Activated CD4-positive, alpha-beta T cell treated with anti-CD3 and anti-CD28 coated beads, Interleukin-2, amount 10 ng/mL, durations not matched to agents 24 days and 14 days (primary cell): ENCODE results near the gene CDK11B. TPM values are rescaled to one million over a fixed set of nuclear protein-coding genes. Genes with fewer than 3 reads are reported as not detected.
A peak's percentile ranks its signal among the peaks of the same experiment; 100 is the strongest.
"Not testable (repeated sequence)": the region's sequence is repeated elsewhere in the genome, so short reads cannot be mapped to it uniquely, and the experiment has no call there.

Source experiments
- DNase-seq: peaks from one replicate; pipeline ENCODE4 v3.0.0; 2022
- H3K27ac Mint-ChIP-seq: one replicate; pipeline ENCODE4 v1.8.0; 2022; ENCODE audit warnings: mild to moderate bottlenecking, mixed read lengths
- H3K27me3 Mint-ChIP-seq: one replicate; pipeline ENCODE4 v1.8.0; 2022; ENCODE audit warnings: mixed read lengths
- H3K36me3 Mint-ChIP-seq: one replicate; pipeline ENCODE4 v1.8.0; 2022; ENCODE audit warnings: low read depth, mild to moderate bottlenecking, mixed read lengths
- H3K4me1 Mint-ChIP-seq: one replicate; pipeline ENCODE4 v1.8.0; 2021; ENCODE audit warnings: mixed read lengths
- H3K4me3 Mint-ChIP-seq: one replicate; pipeline ENCODE4 v1.8.0; 2022; ENCODE audit warnings: mild to moderate bottlenecking, moderate library complexity, mixed read lengths
- H3K9me3 Mint-ChIP-seq: one replicate; pipeline ENCODE4 v1.8.0; 2021; ENCODE audit warnings: mixed read lengths
- intact Hi-C: fragments of 100-400 bp; cut with micrococcal nuclease; formaldehyde crosslinking; loops from one replicate; pipeline ENCODE4 v1.15.1; 2023
- total RNA-seq: library from RNA; stranded (reverse); gene quantifications from 2 replicates; pipeline ENCODE4 v1.2.3, GENCODE V29; 2022

CDK11B gene
- total RNA-seq: 38.0 and 40.4 TPM in 2 replicates

GRCh38 chr1:1658583-1659549 is at the start of gene CDK11B:
Gene CDK11B (minus strand): TSS chr1:1659004. CDS start chr1:1657485, 1,519 bp downstream.
- peak; percentile 98 for DNase-seq
- intact Hi-C loops: loop anchor here (2.0 kb wide), 2 partner anchors 28 to 44 kb away; partner anchors contain the start of gene MIB2
- H3K9me3 Mint-ChIP-seq, H3K4me1 Mint-ChIP-seq, H3K27me3 Mint-ChIP-seq: not testable (repeated sequence)
- Mint-ChIP-seq H3K36me3 (peaks cover 18% of the 10 kb centered on the region), H3K4me3 (peak within 1 kb of the TSS; percentile 93), H3K27ac (peak within 1 kb of the TSS; percentile 100)

DNA sequence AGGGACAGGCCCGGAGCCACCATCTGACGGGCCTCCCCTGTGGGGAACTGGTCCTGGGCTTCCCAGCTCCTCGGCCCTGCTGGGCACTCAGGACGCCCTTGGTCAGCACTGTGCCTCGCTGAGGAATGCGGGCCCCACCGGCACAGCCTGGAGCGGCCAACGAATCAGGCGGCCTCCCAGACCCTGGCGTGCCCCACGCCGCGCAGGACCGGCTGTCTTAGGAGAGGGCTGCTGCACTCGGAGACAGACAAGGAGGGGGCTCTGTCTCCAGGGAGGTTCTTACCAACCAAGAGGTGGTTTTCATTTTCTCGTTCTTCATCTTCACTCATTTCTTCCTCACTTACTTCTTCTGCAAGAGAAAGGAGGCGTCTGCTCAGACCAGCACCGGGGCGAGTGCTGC is 49.1 kb upstream of the CDK11B start:
- H3K27ac Mint-ChIP-seq, H3K4me1 Mint-ChIP-seq, H3K4me3 Mint-ChIP-seq, H3K36me3 Mint-ChIP-seq, H3K27me3 Mint-ChIP-seq, intact Hi-C loops, H3K9me3 Mint-ChIP-seq: not testable (repeated sequence)
- DNase-seq: peak; percentile 39

DNA sequence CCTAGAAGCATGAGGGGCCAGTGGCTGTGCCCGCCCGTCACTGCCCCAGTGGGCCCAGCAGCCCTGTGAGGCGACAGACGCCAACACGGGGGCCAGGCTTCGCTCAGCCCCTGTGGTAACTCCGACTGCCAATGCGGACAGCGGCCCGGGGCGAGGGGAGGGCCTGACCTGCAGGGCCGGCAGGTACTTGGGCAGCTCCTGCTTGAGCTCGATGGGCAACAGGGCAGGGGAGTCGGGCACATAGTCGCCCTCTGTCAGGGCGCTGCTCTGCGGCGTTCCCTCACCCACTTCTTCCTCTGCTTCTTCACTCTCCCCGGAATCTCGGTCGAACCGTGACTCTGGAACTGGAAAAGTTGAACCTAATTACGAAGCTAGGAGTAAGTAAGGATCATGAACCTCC is 48.4 kb upstream of the CDK11B start:
- H3K36me3 Mint-ChIP-seq, H3K4me3 Mint-ChIP-seq, H3K27me3 Mint-ChIP-seq, H3K9me3 Mint-ChIP-seq, intact Hi-C loops, H3K4me1 Mint-ChIP-seq, H3K27ac Mint-ChIP-seq: not testable (repeated sequence)
- peak; percentile 25 for DNase-seq

- H3K9me3 Mint-ChIP-seq, H3K4me3 Mint-ChIP-seq, H3K27ac Mint-ChIP-seq, H3K4me1 Mint-ChIP-seq, H3K36me3 Mint-ChIP-seq, intact Hi-C loops, DNase-seq, H3K27me3 Mint-ChIP-seq: not testable (repeated sequence)
These were observed 46.8 kb upstream of the CDK11B start for GRCh38 chr1:1705623-1706022.

DNA sequence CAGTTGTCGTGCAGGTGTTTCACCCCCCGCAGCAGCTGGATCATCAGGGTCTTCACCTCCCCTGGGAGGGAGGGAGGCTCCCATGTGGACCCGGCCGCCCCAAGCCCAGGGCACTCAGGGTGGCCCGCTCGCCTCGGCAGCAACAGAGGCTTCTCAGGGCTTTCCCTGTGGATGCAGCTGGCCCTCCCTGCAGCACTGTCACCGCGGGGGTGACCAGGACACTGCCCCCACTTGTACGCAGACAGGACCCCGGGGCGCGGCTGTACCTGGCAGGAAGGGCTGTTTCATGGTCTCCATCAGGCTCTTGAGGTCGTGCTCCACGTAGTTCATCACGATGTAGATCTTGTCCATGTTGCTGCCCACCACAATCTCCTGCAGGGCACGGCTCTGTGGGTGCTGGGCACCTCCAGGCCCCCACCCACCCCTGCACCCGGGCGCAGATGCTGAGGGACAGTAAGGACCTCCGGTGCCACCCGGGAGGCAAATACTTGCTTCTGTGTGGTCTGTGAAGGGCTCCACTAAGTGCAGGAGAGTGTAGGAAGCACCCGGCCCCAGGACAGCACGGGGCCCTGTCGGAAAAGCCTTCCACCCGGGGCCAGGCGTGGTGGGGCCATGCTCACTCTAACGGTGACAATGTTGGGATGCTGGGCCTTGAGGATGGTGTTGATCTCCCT is 45.6 kb upstream of the CDK11B start:
- H3K27ac Mint-ChIP-seq, H3K4me3 Mint-ChIP-seq, H3K9me3 Mint-ChIP-seq, H3K4me1 Mint-ChIP-seq, H3K27me3 Mint-ChIP-seq, intact Hi-C loops, H3K36me3 Mint-ChIP-seq: not testable (repeated sequence)
- DNase-seq: peak; percentile 46

DNA sequence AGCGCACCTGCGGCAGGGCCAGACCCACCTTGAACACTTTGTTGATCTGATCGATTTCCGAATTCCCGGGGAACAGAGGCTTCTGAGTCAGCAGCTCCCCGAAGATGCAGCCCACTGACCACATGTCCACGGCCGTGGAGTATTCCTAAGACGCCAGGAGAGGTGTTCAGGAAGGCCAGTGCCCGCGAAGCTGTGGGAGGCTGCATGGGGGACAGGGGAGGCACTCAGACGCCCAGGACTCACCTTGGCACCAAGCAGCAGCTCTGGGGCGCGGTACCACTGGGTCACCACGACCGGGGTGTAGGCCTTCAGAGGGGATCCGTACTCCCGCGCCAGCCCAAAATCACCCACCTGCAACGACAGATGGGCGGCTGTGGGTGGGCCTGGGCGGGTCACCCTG is 45.0 kb upstream of the CDK11B start:
- intact Hi-C loops: no loop called here
- DNase-seq: peak; percentile 55
- Mint-ChIP-seq H3K27ac (no peak overlapping the region), H3K36me3 (peaks cover 4% of the 10 kb centered on the region), H3K27me3 (peaks cover 2% of the 10 kb centered on the region), H3K4me1 (no peaks in the 10 kb centered on the region), H3K4me3 (no peak overlapping the region), H3K9me3 (no peaks in the 10 kb centered on the region)

GRCh38 chr1:1702506-1702905 is 43.7 kb upstream of the CDK11B start:
- H3K27ac Mint-ChIP-seq, H3K36me3 Mint-ChIP-seq, intact Hi-C loops, H3K4me3 Mint-ChIP-seq, H3K27me3 Mint-ChIP-seq, H3K4me1 Mint-ChIP-seq, H3K9me3 Mint-ChIP-seq: not testable (repeated sequence)
- peak; percentile 32 for DNase-seq

GRCh38 chr1:1700557-1700956 is 41.8 kb upstream of the CDK11B start:
- DNase-seq, H3K27ac Mint-ChIP-seq, H3K4me3 Mint-ChIP-seq, H3K27me3 Mint-ChIP-seq, H3K36me3 Mint-ChIP-seq, H3K4me1 Mint-ChIP-seq, intact Hi-C loops, H3K9me3 Mint-ChIP-seq: not testable (repeated sequence)

DNA sequence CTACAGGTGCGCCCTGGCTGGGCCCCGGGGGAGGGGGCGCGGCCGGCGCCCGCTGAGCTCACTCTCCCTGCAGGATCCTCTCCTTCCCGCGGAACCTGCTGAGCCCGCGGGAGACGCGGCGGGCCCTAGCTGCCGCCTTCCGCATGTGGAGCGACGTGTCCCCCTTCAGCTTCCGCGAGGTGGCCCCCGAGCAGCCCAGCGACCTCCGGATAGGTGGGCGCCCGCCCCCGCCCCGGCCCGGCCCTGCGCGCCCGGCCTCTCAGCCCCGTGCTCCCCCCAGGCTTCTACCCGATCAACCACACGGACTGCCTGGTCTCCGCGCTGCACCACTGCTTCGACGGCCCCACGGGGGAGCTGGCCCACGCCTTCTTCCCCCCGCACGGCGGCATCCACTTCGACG is 41.3 kb upstream of the CDK11B start:
- H3K27ac Mint-ChIP-seq, H3K27me3 Mint-ChIP-seq, H3K4me3 Mint-ChIP-seq, DNase-seq, H3K4me1 Mint-ChIP-seq, H3K36me3 Mint-ChIP-seq, intact Hi-C loops, H3K9me3 Mint-ChIP-seq: not testable (repeated sequence)

DNA sequence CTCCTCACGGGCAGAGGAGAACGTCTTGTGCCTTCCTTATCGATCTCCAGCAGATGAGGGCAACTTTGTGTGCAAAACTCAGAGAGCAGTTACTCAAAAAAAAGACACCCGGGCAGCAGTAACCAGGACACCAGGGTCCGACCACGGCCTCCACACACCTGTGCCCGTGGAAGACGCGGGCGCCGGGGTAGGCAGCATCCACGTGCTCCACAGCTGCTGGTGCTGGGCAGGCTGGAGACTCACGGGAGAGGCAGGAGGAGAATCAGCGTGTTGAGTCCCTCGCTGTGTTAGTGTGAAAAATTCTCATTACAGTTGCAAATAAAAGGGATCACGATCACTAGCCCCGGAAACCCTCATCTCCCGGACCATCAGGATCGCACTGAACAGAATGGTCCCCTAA is 40.3 kb upstream of the CDK11B start:
- H3K27ac Mint-ChIP-seq, H3K4me3 Mint-ChIP-seq, intact Hi-C loops, H3K27me3 Mint-ChIP-seq, H3K4me1 Mint-ChIP-seq, H3K9me3 Mint-ChIP-seq, H3K36me3 Mint-ChIP-seq: not testable (repeated sequence)
- DNase-seq: peak; percentile 43

DNA sequence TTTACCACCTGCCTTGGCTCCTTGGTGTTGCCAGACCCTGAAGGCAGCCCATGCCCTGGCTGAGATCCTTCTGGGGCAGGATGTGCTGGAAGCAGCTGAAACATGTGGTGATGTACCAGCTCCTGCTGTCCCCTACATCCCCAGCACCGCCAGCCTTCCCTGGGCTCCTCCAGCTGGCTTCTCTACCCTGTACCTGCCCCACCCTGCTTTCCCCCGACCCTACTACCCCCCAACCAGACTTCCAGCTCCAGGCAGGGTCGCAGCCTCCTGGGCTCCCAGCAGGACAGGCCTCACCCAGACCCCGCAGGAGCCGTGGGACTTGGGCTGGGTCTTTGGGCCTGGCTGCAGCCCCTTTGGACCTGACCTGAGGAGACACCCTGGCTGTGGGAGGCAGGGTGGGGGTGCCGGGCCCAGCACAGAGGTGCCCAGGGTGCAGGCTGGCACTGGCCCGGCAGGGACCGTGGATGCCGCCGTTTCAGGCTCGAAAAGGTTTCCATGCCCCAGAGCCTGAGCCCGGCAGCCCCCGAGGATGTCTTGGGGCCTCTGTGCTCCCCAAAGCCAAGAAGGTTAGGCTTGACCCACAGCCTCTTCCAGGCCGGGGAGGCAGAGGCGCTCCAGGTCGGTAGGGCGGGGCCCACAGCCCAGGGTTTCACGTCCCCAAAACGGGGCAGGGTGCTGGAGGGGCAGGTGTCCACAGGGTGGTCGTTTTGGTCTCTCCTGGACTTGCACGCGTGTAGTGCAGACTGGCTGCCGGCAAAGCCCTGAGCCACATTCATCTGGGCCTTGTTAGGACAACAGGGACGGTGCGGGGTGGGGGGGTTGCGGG is 38.8 kb upstream of the CDK11B start:
- H3K36me3 Mint-ChIP-seq, intact Hi-C loops, H3K4me3 Mint-ChIP-seq, H3K27me3 Mint-ChIP-seq, H3K27ac Mint-ChIP-seq, H3K4me1 Mint-ChIP-seq, H3K9me3 Mint-ChIP-seq: not testable (repeated sequence)
- peak; percentile 49 for DNase-seq

DNA sequence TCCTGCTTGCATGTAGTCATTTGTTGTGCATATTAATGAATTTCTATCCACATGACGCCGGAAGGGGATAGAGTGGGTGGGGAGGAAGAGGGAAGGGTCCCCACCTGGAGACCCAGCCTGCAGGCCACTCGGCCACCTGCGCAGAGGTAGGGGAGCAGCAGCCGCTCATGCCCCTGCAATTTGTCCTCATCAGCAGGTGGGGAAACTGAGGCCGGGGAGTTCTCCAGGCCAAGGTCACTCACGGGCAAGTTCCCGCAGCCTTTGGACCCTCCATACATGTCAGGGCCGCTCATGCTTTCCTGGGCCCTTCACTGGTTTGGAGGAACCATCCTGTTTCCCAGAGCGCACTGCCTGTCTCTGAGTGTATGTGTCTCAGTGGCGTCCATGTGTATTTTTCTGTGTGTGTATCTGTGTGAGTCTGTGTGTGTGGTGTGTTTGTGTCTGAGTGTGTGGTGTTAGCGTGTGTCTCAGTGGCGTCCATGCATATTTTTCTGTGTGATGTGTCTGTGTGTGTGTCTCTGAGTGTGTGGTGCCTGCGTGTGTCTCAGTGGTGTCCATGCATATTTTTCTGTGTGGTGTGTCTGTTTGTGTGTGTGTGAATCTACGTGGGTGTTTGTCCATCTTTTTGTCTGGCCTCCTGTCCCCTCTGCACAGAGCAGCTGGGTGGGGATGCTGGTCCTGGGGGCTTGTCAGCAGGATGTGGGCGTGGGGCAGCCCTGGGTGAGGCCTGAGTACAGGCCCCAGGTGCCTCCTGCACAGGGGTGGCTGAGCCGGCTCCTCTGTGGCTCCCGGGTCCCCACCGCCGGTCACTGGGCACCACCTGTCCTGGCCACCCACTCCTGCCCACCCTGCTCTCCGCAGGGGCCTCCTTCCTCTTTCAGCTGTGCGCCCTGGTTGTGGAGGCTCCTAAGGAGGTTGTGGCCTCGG is 37.9 kb upstream of the CDK11B start:
- H3K36me3 Mint-ChIP-seq, H3K4me3 Mint-ChIP-seq, intact Hi-C loops, H3K27me3 Mint-ChIP-seq, H3K4me1 Mint-ChIP-seq, H3K27ac Mint-ChIP-seq, H3K9me3 Mint-ChIP-seq: not testable (repeated sequence)
- peak; percentile 52 for DNase-seq
